SK-N-SH (cell line): ENCODE data around the gene ZNF331. TPM values are rescaled to one million over a fixed set of nuclear protein-coding genes. Genes with fewer than 3 reads are reported as not detected.

Source experiments
- CTCF ChIA-PET: fragments of 300-600, 350-600 bp; formaldehyde crosslinking; extraction: SDS; loops from one replicate; lab custom pipeline; 2021; lab: Yijun Ruan, JAX
- POLR2A ChIA-PET: fragments of 350-600 bp; sonication (Branson Sonifier 250); formaldehyde crosslinking; extraction: SDS; loops from one replicate; lab custom pipeline; 2020; ENCODE audit warnings: antibody characterized with exemption, inconsistent platforms; lab: Yijun Ruan, JAX
- DNase-seq: peaks from one replicate; pipeline ENCODE4 v3.0.0; 2012
- H2AFZ ChIP-seq: fragments of 200-600 bp; sonication (generic); 2 replicates; pipeline ENCODE4 v1.8.1; 2016; ENCODE audit warnings: antibody characterized with exemption, mild to moderate bottlenecking, low read depth
- H3F3A ChIP-seq: fragments of 200-600 bp; sonication (generic); replicated peaks from 2 replicates; pipeline ENCODE3; 2016; ENCODE audit warnings: antibody characterized with exemption, mild to moderate bottlenecking; ENCODE audit not compliant: insufficient read depth
- H3K27ac ChIP-seq, 2 experiments: fragments of 200-500 bp in 1 of 2; fragments of 200-600 bp in 1 of 2; sonication (Bioruptor generic) in 1 of 2; sonication (generic), shearing (Covaris generic) in 1 of 2; 2 replicates each; pipeline versions ENCODE4 v1.5.1 to v1.6.1; 2014 to 2016; ENCODE audit warnings: low read depth in 2 of 2, inconsistent platforms in 1 of 2, low read length in 1 of 2, mild to moderate bottlenecking in 1 of 2, mixed read lengths in 1 of 2
- H3K27me3 ChIP-seq: fragments of 200-600 bp; sonication (generic), shearing (Covaris generic); 2 replicates; pipeline ENCODE4 v1.6.1; 2016; ENCODE audit warnings: mixed run types; ENCODE audit not compliant: insufficient read depth
- H3K36me3 ChIP-seq, 2 experiments: fragments of 200-500 bp in 1 of 2; fragments of 200-600 bp in 1 of 2; sonication (Bioruptor generic) in 1 of 2; sonication (generic) in 1 of 2; replicated peaks in 1 of 2; 2 replicates each; pipeline versions ENCODE3 to v1.5.1; 2014 to 2016; ENCODE audit warnings: low read length in 1 of 2, mild to moderate bottlenecking in 1 of 2; ENCODE audit not compliant: insufficient read depth in 2 of 2, control insufficient read depth in 1 of 2
- H3K4me1 ChIP-seq, 2 experiments: fragments of 200-500 bp in 1 of 2; fragments of 200-600 bp in 1 of 2; sonication (Bioruptor generic) in 1 of 2; sonication (generic), shearing (Covaris generic) in 1 of 2; 2 replicates each; pipeline versions ENCODE4 v1.5.1 to v1.6.1; 2014 to 2016; ENCODE audit warnings: low read depth in 1 of 2, low read length in 1 of 2, mixed run types in 1 of 2; ENCODE audit not compliant: insufficient read depth in 2 of 2, control insufficient read depth in 1 of 2
- H3K4me2 ChIP-seq: fragments of 200-600 bp; sonication (generic), shearing (Covaris generic); 2 replicates; pipeline ENCODE4 v1.6.1; 2017; ENCODE audit warnings: mixed run types
- H3K4me3 ChIP-seq, 2 experiments: fragments of 200-500 bp in 1 of 2; fragments of 200-600 bp in 1 of 2; sonication (Bioruptor generic) in 1 of 2; sonication (generic), shearing (Covaris generic) in 1 of 2; 2 replicates each; pipeline versions ENCODE4 v1.5.1 to v1.8.1; 2014 to 2016; ENCODE audit warnings: low read depth in 2 of 2, inconsistent platforms in 1 of 2, low read length in 1 of 2, mild to moderate bottlenecking in 1 of 2, mixed read lengths in 1 of 2, moderate library complexity in 1 of 2
- H3K79me2 ChIP-seq: fragments of 200-600 bp; sonication (generic); 2 replicates; pipeline ENCODE4 v1.8.1; 2017; ENCODE audit warnings: mild to moderate bottlenecking; ENCODE audit not compliant: insufficient read depth
- H3K9ac ChIP-seq: fragments of 200-600 bp; sonication (generic); 2 replicates; pipeline ENCODE4 v1.6.1; 2017; ENCODE audit warnings: mixed run types
- H3K9me2 ChIP-seq: fragments of 200-600 bp; sonication (generic); 2 replicates; pipeline ENCODE4 v1.6.1; 2017; ENCODE audit warnings: mixed run types
- H3K9me3 ChIP-seq: fragments of 200-600 bp; sonication (generic); 2 replicates; pipeline ENCODE4 v1.6.1; 2017; ENCODE audit warnings: mixed run types, mild to moderate bottlenecking, moderate library complexity
- H4K20me1 ChIP-seq: fragments of 200-600 bp; sonication (generic); 2 replicates; pipeline ENCODE4 v1.6.1; 2017; ENCODE audit warnings: mild to moderate bottlenecking, mixed run types; ENCODE audit not compliant: insufficient read depth
- EP300 ChIP-seq, 2 experiments: IDR thresholded peaks; 2 replicates each; pipeline versions ENCODE4 v1.4.0 to v1.6.1; 2012; ENCODE audit warnings: borderline replicate concordance in 1 of 2, low read depth in 1 of 2, low read length in 1 of 2
- GATA2 ChIP-seq: sonication (generic); formaldehyde crosslinking; IDR thresholded peaks from 2 replicates; pipeline ENCODE4 v1.5.0; 2020; ENCODE audit warnings: mild to moderate bottlenecking, missing genetic modification reagents
- IRF3 ChIP-seq: fragments of 150-350 bp; IDR thresholded peaks from 2 replicates; pipeline ENCODE4 v1.6.1; 2016; ENCODE audit warnings: mild to moderate bottlenecking, low read depth, low read length
- MXI1 ChIP-seq: IDR thresholded peaks from 2 replicates; pipeline ENCODE4 v1.6.1; 2012; ENCODE audit warnings: mild to moderate bottlenecking, low read depth, low read length, improper control_type of control experiment
- NFIC ChIP-seq: IDR thresholded peaks from 2 replicates; pipeline ENCODE4 v1.4.0; 2012; ENCODE audit warnings: borderline replicate concordance
- PBX3 ChIP-seq: IDR thresholded peaks from 2 replicates; pipeline ENCODE4; 2012
- POLR2AphosphoS5 ChIP-seq: IDR thresholded peaks from 2 replicates; pipeline ENCODE4 v1.6.1; 2012; ENCODE audit warnings: low read depth, low read length
- REST ChIP-seq: IDR thresholded peaks from 2 replicates; pipeline ENCODE4 v1.6.1; 2012; ENCODE audit warnings: mild to moderate bottlenecking, low read depth, low read length, moderate library complexity
- RFX5 ChIP-seq: IDR thresholded peaks from 2 replicates; pipeline ENCODE4 v1.6.1; 2012; ENCODE audit warnings: mild to moderate bottlenecking, improper control_type of control experiment, low read length
- TAF1 ChIP-seq: IDR thresholded peaks from 2 replicates; pipeline ENCODE4 v1.6.1; 2012; ENCODE audit warnings: low read depth, mild to moderate bottlenecking, low read length, moderate library complexity, borderline replicate concordance
- TCF12 ChIP-seq: IDR thresholded peaks from 2 replicates; pipeline ENCODE4 v1.4.0; 2012
- TEAD4 ChIP-seq: IDR thresholded peaks from 2 replicates; pipeline ENCODE4 v1.4.0; 2012; ENCODE audit warnings: mild to moderate bottlenecking, borderline replicate concordance; ENCODE audit not compliant: insufficient read depth
- USF2 ChIP-seq: fragments of 150-350 bp; IDR thresholded peaks from 2 replicates; pipeline ENCODE4 v1.6.1; 2017; ENCODE audit warnings: antibody characterized with exemption, low read length, low read depth, borderline replicate concordance
- WGBS: methylation state at CpG from one replicate; pipeline ENCODE4 v1.1.6; 2017; ENCODE audit warnings: low lambda C conversion rate; 5-methylcytosine and 5-hydroxymethylcytosine counted together
- polyA plus RNA-seq, 3 experiments: library from polyadenylated mRNA; depleted of rRNA; stranded (reverse); fragments of >200 nt; gene quantifications; 2 replicates each; pipeline ENCODE4 v1.2.3, GENCODE V29; 2012

ZNF331 gene
- polyA plus RNA-seq, 1 of the 3 experiments (the other 2 are of a cell fraction) = 7.2 TPM

- ChIA-PET CTCF (no interaction called here), POLR2A (no interaction called here)
- Histone ChIP-seq H3K9ac (no peak overlapping the region), H3K27ac (no peak overlapping the region), H3K79me2 (no peaks in the 10 kb centered on the region), H4K20me1 (no peaks in the 10 kb centered on the region), H3F3A (no peaks in the 10 kb centered on the region), H3K9me2 (no peaks in the 10 kb centered on the region), H3K9me3 (no peaks in the 10 kb centered on the region), H3K36me3 (no peaks in the 10 kb centered on the region), H3K27me3 (peaks cover 16% of the 10 kb centered on the region; the same call in 1 of the 2 replicates), H3K4me1 (no peaks in the 10 kb centered on the region), H2AFZ (no peak overlapping the region), H3K4me3 (no peak overlapping the region), H3K4me2 (no peak overlapping the region)
- TF ChIP-seq MXI1 = no peak
- TF ChIP-seq REST = no peak
- no peak for TF ChIP-seq IRF3
- no peak for TF ChIP-seq TEAD4
- 0% methylated on average over 7 of the region's 8 CpGs for WGBS
- no peak for DNase-seq
These were observed 84.2 kb downstream of the ZNF331 start for GRCh38 chr19:53621885-53622740.

- Histone ChIP-seq H3K79me2 (no peaks in the 10 kb centered on the region), H3K27ac (no peak overlapping the region), H3K4me1 (no peaks in the 10 kb centered on the region), H3K4me3 (no peak overlapping the region), H3K9me2 (no peaks in the 10 kb centered on the region), H3K4me2 (no peak overlapping the region), H2AFZ (no peak overlapping the region), H3K9ac (no peak overlapping the region), H3K36me3 (no peaks in the 10 kb centered on the region), H3K9me3 (no peaks in the 10 kb centered on the region), H3K27me3 (peaks cover 10% of the 10 kb centered on the region; the same call in 1 of the 2 replicates), H3F3A (no peaks in the 10 kb centered on the region), H4K20me1 (no peaks in the 10 kb centered on the region)
- 17% methylated on average over 16 of the region's 16 CpGs for WGBS
- DNase-seq = no peak
- ChIA-PET POLR2A (interaction anchor here (0.6 kb wide), 1 partner anchor 258 kb away, joined by 4 read pairs; no protein-coding TSS in a partner anchor), CTCF (no interaction called here)
- TF ChIP-seq NFIC (no peak), TAF1 (no peak), PBX3 (no peak), EP300 (IDR thresholded peaks at IDR 0.05; ENCODE audit: borderline replicate concordance in 1 of 2, low read depth in 1 of 2, low read length in 1 of 2) (no peak), RFX5 (no peak), REST (no peak), USF2 (no peak), POLR2AphosphoS5 (no peak), TCF12 (no peak), GATA2 (no peak)
These were observed 87.0 kb downstream of the ZNF331 start for GRCh38 chr19:53624771-53625545.
